Activated CD8-positive, alpha-beta T cell treated with anti-CD3 and anti-CD28 coated beads for 36 hours (primary cell): ENCODE measurements around the gene GPBP1L1. TPM values are rescaled to one million over a fixed set of nuclear protein-coding genes. Genes with fewer than 3 reads are reported as not detected.

ENCODE experiments used
- ATAC-seq: fragments of 200-7000 bp; cut with Tn5 transposase; one replicate; pipeline ENCODE4 v1.10.0; 2021; ENCODE audit warnings: mild to moderate bottlenecking, moderate library complexity
- CTCF ChIA-PET: fragments of 350-600 bp; sonication (Branson Sonifier 250); formaldehyde crosslinking; loops from one replicate; lab custom pipeline; 2021; ENCODE audit warnings: antibody characterized with exemption; lab: Charles Lee
- POLR2A ChIA-PET: fragments of 350-600 bp; sonication (Branson Sonifier 250); formaldehyde crosslinking; loops from one replicate; lab custom pipeline; 2021; ENCODE audit warnings: antibody characterized with exemption; lab: Charles Lee
- DNase-seq: peaks from one replicate; pipeline ENCODE4 v3.0.0-alpha.2; 2020
- H3K27ac Mint-ChIP-seq: one replicate; pipeline ENCODE4 v1.8.0; 2021; ENCODE audit warnings: mild to moderate bottlenecking, mixed read lengths
- H3K27me3 Mint-ChIP-seq: one replicate; pipeline ENCODE4 v1.8.0; 2021; ENCODE audit warnings: mixed read lengths
- H3K36me3 Mint-ChIP-seq: one replicate; pipeline ENCODE4 v1.8.0; 2021; ENCODE audit warnings: low read depth, mixed read lengths
- H3K4me1 Mint-ChIP-seq: one replicate; pipeline ENCODE4 v1.8.0; 2021; ENCODE audit warnings: low read depth, mixed read lengths
- H3K4me3 Mint-ChIP-seq: one replicate; pipeline ENCODE4 v1.8.0; 2021; ENCODE audit warnings: mild to moderate bottlenecking, moderate library complexity, mixed read lengths
- H3K9me3 Mint-ChIP-seq: one replicate; pipeline ENCODE4 v1.8.0; 2021; ENCODE audit warnings: mixed read lengths
- intact Hi-C: fragments of 100-400 bp; cut with micrococcal nuclease; formaldehyde crosslinking; loops from one replicate; pipeline ENCODE4 v1.10.0; 2022
- total RNA-seq, 2 experiments: library from RNA; stranded (reverse); gene quantifications; one replicate each; pipeline ENCODE4 v1.2.3, GENCODE V29; 2021
- TF ChIP-seq, protein P1 (sequence below): fragments of 200-600 bp; IDR thresholded peaks from one replicate; pipeline ENCODE4 v1.8.0; 2022; ENCODE audit warnings: antibody characterized with exemption, mild to moderate bottlenecking

GPBP1L1 gene
- total RNA-seq, 2 experiments from 2014 or later: 95.7 to 105 TPM

DNA sequence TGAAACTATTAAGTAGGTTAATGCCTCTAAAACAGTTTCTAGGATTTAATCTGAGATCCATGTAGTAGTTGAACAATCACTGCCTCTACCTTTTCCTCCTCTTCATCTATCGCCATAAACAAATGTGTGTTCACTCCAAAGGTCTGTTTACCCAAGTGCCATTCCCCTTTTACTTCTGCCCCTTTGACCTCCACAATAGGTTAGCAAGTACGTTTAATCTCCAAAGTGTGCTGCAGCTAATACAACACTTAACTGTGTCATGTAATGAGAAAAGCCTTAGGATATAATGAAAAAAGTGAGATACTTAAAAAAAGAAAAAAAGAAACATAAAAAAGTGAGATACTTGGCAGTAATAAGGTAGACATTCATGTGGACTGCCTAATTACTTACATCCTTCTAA is 28.2 kb downstream of the GPBP1L1 start:
- TF ChIP-seq, protein P1, sequence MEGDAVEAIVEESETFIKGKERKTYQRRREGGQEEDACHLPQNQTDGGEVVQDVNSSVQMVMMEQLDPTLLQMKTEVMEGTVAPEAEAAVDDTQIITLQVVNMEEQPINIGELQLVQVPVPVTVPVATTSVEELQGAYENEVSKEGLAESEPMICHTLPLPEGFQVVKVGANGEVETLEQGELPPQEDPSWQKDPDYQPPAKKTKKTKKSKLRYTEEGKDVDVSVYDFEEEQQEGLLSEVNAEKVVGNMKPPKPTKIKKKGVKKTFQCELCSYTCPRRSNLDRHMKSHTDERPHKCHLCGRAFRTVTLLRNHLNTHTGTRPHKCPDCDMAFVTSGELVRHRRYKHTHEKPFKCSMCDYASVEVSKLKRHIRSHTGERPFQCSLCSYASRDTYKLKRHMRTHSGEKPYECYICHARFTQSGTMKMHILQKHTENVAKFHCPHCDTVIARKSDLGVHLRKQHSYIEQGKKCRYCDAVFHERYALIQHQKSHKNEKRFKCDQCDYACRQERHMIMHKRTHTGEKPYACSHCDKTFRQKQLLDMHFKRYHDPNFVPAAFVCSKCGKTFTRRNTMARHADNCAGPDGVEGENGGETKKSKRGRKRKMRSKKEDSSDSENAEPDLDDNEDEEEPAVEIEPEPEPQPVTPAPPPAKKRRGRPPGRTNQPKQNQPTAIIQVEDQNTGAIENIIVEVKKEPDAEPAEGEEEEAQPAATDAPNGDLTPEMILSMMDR: no peak
- ChIA-PET POLR2A (interaction anchor here (1.2 kb wide), 1 partner anchor 56 kb away, joined by 4 read pairs; no protein-coding TSS in a partner anchor), CTCF (interaction anchor here (0.5 kb wide), 1 partner anchor 166 kb away, joined by 3 read pairs; no protein-coding TSS in a partner anchor)
- Mint-ChIP-seq H3K4me3 (no peak overlapping the region), H3K36me3 (peaks cover 37% of the 10 kb centered on the region), H3K27me3 (no peaks in the 10 kb centered on the region), H3K9me3 (no peaks in the 10 kb centered on the region), H3K4me1 (peaks cover 8% of the 10 kb centered on the region), H3K27ac (no peak overlapping the region)
- intact Hi-C loops: no loop called here
- no peak for DNase-seq
- no peak for ATAC-seq

DNA sequence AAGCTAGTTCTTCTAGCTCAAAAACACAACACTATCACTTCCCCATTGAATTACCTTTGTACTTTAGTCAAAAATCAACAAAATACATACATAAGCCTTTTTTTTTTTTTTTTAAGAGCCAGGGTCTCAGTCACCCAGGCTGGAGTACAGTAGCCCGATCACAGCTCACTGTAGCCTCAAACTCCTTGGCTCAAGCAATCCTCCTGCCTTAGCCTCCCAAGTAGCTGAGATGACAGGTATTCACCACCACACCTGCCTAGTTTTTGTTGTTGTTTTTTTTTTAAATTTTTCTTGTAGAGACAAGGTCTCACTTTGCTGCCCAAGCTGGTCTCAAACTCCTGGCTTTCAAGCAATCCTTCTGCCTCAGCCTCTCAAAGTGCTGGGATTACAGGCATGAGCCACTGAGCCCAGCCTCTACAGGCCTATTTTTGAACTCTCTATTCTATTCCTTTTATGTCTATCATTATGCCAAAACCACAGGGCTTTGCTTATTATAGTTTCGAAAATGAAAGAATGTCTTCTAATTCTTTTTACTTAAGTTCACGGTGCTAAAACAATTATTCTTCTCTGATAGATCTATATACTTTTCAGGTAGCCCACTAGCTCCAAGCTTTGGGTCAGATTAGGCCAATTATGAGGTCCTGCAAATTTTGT is 29.6 kb downstream of the GPBP1L1 start:
- TF ChIP-seq, protein P1: no peak
- intact Hi-C loops: no loop called here
- ChIA-PET POLR2A (interaction anchor here (0.6 kb wide), 2 partner anchors 78 to 345 kb away, joined by 4 to 5 read pairs; no protein-coding TSS in a partner anchor), CTCF (interaction anchor here (0.7 to 1.1 kb wide), 2 partner anchors 10 to 22 kb away, joined by 3 read pairs; no protein-coding TSS in a partner anchor)
- Mint-ChIP-seq H3K9me3 (no peaks in the 10 kb centered on the region), H3K36me3 (peaks cover 46% of the 10 kb centered on the region), H3K4me3 (no peak overlapping the region), H3K4me1 (peaks cover 5% of the 10 kb centered on the region), H3K27me3 (no peaks in the 10 kb centered on the region), H3K27ac (no peak overlapping the region)
- DNase-seq (no peak), ATAC-seq (no peak)

DNA sequence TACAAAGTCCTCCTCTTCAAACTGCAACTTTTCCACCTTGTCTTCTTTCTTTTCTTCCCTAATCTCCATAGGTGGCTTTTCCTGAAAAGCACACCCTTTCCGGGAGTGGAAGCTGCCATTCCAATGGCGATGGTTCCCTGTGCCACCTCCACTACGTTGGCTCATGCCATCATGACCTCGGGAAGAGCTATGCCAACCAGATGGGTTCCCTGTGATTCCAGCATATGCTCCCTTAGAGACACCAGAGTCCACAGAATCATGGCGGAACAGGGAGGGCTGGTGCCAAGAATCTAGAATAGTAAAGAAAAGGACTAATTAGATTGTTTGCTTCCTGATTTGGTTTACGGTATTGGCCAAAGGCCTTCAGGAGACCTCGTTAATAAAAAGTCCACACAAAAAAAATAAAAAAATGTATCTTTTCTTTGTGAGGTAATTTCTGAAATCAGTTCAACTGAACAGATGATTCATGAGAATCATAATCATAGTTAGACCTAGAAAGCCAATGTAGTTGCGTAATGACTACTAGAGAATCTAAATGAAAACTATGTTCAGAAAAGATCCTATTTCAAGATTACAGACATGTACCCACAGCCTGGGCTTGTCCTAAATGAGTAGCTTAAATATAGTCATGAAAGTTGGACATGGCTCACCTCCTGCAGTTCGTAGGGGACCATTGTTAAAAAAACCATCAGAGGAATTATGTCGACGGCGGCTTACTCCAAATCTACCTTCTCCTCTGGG is 31.6 kb downstream of the GPBP1L1 start:
- intact Hi-C loops: no loop called here
- no peak for DNase-seq
- H3K9me3 Mint-ChIP-seq: no peaks in the 10 kb centered on the region
- TF ChIP-seq, protein P1: no peak
- no peak for ATAC-seq
- no peaks in the 10 kb centered on the region for H3K27me3 Mint-ChIP-seq
- ChIA-PET CTCF (interaction anchor here (0.8 kb wide), 1 partner anchor 23 kb away, joined by 4 read pairs; no protein-coding TSS in a partner anchor), POLR2A (interaction anchor here (1.0 to 1.4 kb wide), 2 partner anchors 28 to 133 kb away, joined by 3 read pairs; partner anchors contain the start of gene PRDX1)
- no peak overlapping the region for H3K27ac Mint-ChIP-seq
- peaks cover 8% of the 10 kb centered on the region for H3K4me1 Mint-ChIP-seq
- H3K36me3 Mint-ChIP-seq: peaks cover 57% of the 10 kb centered on the region
- H3K4me3 Mint-ChIP-seq: no peak overlapping the region

- ChIA-PET CTCF (interaction anchor here (0.6 kb wide), 1 partner anchor 9 kb away, joined by 3 read pairs; no protein-coding TSS in a partner anchor), POLR2A (interaction anchor here (1.0 kb wide), 1 partner anchor 36 kb away, joined by 3 read pairs; no protein-coding TSS in a partner anchor)
- intact Hi-C loops: no loop called here
- Mint-ChIP-seq H3K27ac (no peak overlapping the region), H3K36me3 (peaks cover 22% of the 10 kb centered on the region), H3K9me3 (no peaks in the 10 kb centered on the region), H3K4me1 (peaks cover 3% of the 10 kb centered on the region), H3K4me3 (no peak overlapping the region), H3K27me3 (no peaks in the 10 kb centered on the region)
- no peak for DNase-seq
- no peak for ATAC-seq
- TF ChIP-seq, protein P1: no peak
Measured at GRCh38 chr1:45647248-45648021, 38.9 kb downstream of the GPBP1L1 start.
